ENCODE data around the gene OSBPL6.

GRCh38 chr2:178266445-178266844, 72.1 kb downstream of the OSBPL6 start:
- TF ChIP-seq CTCF (IDR thresholded peaks at IDR 0.05) (no peak), POLR2A (IDR thresholded peaks at IDR 0.05) (no peak), EP300 (IDR thresholded peaks at IDR 0.05) (no peak), POLR2AphosphoS5 (IDR thresholded peaks at IDR 0.05) (no peak)

Data from sigmoid colon (tissue), 4 donors.